GM19463 (cell line): ENCODE measurements around the gene KLRF1.
"Not testable (repeated sequence)": the region's sequence is repeated elsewhere in the genome, so short reads cannot be mapped to it uniquely, and the experiment has no call there.

ENCODE experiments used
- ATAC-seq: cut with Tn5 transposase; IDR thresholded peaks from one replicate; pipeline ENCODE4 v1.9.1; 2021; ENCODE audit warnings: mild to moderate bottlenecking, moderate library complexity; ENCODE audit not compliant: unreplicated experiment

Gene KLRF1

DNA sequence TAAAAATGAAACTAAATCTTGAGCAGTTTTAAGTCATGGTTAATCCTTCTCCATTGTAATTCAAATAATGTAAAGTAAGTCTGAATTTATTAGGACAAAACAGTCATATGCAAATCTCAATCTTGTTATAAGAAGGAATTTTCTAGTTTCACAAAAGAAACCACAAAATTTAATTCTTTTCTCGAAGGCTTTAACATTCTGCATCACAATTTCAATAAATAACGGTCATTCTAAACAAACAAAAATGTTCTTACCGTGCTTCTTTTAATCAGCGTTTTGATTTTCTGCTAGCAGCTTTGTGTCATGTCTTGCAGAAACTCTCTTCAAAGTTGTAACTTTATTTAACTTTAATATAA is 41.6 kb downstream of the KLRF1 start:
- ATAC-seq: no peak

DNA sequence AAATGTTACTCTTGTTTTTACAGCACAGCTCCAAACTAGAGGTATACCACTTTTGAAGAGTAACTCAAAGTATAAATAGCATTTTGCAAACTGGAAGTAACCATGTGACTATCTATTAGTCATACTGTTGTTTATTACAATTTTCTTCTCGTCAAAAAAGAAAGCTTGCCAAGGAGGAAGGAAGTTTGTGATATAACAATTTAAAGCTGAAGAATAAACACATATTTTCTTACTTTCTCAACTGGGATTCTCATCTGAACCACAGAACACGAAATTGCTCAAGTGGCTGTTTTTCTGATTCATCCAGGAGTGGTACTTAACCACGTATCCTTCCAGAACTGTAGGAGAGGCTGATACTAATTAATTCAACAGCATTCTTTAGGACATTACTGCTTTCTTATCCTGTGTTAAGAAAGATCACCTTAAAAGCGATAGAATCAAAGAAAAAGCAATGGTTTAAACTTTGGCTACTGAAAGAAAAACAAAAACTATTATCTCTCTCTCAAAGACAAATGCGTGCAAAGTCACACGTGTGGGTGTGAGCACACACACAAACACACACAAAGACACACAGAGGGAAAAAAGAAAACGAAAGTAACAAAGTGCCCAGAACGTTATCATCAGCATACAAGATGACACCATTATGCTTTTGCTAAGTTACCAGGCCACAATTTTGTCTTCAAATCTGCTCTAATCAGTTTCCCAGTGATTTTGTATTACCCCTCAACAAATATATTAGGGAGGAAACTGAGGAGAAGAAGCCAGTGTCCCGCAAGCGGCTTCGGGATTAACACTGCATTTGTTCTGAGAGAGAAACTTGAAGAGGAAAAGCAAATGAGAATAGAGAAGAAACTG is 42.3 kb downstream of the KLRF1 start, which contains the start of gene CLEC2B:
Gene CLEC2B (minus strand): TSS at position 48 of the 855 bp plus-strand sequence.
- peak; percentile 50 for ATAC-seq

DNA sequence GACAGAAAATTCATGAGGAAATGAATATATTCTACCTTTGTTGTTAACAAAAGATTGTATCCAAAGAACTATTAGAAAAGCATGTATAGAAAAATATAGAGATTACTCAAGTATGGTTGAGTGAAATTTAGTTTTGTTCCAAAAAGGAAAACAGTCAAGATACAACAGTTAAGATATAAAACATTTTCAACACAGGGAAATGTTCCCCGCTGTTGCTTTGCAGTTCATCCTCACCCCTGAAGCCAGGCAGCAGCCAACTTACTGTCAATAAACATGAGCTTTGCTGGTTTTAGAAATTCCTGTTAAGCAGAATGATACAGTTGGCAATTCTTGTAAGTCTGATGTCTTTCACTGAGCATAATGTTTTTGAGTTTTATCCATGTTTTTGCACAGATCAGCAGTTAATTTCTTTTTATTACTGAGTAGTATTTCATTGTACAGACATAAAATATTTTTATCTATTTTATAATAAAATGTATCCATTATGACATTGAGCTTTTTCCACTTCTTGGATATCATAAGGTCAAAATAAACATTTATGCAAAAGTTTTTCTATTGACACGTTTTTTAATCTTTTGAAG is 43.1 kb downstream of the KLRF1 start:
- no peak for ATAC-seq

DNA sequence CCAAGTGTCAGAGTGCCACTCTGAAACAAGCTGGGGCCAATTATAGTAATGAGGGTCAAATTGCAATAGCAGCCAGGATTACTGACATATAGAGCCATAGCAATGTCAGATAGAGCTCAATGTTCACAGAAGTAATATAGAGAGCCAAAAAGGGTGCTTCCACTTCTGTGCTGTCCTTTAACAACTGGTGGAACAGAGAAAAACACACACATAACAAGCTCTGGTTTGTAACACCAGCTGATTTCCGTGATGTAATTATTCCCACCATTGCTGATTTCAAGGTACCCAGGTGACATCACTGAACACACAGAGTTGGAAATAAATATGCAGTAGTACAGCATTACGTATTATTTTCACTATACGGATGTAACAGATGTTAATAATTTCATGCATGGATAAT is 44.9 kb downstream of the KLRF1 start:
- no peak for ATAC-seq

DNA sequence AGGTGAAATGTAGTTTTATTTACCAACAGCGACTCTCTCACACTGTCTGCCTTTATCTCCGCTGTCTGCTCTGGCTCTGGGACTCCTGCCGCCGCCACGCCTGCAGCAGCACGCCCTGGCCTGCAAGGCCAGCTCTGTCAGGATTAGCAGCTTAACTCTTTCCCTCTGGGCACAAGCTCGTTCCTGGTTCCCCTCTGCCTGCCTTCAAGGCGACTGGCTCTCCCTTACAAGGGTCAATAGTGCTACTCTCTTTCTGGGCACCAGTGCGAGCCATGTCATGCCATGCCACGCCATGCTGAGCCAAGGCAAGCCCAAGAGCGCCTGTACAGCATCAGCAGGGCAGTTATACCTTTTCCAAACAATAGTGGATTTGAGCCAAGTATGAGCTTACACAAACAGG is 45.5 kb downstream of the KLRF1 start:
- ATAC-seq: no peak

DNA sequence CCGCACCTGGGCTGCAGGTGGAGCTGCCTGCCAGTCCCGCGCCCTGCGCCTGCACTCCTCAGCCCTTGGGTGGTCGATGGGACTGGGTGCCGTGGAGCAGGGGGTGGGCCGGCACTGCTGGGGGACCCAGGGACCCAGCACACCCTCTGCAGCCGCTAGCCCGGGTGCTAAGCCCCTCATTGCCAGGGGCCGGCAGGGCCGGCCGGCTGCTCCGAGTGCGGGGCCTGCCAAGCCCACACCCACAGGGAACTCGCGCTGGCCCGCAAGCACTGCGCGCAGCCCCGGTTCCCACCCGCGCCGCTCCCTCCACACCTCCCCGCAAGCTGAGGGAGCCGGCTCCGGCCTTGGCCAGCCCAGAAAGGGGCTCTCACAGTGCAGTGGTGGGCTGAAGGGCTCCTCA is 48.8 kb downstream of the KLRF1 start:
- not testable (repeated sequence) for ATAC-seq

DNA sequence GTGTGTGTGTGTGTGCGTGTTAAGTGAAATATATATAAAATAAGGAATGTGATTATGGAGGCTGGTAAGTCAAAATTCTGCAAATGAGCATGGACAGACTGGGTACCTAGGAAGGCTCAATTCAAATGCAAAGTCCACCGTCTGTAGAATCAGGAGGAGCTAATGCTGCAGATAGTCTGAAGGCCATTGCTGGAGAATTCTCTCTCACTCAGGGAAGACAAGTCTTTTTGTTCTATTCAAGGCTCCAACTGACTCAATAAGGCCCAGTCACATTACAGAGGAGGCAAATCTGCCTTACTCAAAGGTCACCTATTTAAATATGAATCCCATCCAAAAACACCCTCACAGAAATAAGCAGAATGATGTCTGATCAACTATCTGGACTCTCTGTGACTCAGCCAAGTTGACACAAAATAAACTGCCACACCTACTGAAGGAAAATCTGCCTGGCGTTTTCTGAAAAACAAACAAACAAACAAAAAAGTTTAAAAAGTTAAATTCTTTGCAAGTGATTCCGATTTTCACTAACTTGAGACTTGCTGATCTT is 53.3 kb downstream of the KLRF1 start:
- ATAC-seq: no peak

DNA sequence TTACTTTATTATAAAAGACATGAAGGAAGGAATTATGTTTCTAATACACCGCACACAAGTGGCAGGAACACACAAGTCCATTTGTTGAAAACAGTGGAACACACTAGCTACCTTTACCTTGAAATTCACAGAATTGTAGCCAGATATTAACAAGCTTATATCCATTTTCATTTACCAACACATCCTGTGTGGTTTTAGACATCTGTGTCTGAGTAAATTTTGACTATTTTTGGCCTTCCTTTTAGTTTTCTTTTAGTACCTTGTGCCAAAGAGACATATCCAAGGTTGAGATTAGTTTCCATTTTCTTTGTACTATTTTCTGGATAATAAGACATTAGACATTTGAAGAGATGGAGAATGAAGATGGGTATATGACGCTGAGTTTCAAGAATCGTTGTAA is 54.0 kb downstream of the KLRF1 start, which contains the start of gene KLRF2:
Gene KLRF2 (plus strand): TSS at position 244 of the 400 bp plus-strand sequence. CDS start 107 bp downstream, at position 351.
- no peak for ATAC-seq

DNA sequence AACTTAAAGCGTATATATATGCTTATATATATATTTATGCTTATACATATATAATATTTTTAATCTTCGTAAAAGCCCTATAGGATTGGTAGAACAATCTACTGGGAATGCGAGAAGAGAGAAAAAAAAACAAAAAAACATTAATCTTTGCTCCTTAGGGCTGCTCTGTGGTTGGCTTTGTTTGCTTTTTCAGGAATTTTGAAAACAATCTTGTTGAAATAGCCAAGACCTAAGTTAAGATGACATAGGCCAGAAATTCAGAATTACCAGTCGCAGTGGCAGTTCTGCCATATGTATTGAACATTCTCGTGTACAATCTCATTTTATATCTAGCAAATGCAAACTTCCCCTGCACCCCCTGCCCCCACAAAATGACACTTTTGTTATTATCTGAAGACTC is 54.7 kb downstream of the KLRF1 start:
- no peak for ATAC-seq

DNA sequence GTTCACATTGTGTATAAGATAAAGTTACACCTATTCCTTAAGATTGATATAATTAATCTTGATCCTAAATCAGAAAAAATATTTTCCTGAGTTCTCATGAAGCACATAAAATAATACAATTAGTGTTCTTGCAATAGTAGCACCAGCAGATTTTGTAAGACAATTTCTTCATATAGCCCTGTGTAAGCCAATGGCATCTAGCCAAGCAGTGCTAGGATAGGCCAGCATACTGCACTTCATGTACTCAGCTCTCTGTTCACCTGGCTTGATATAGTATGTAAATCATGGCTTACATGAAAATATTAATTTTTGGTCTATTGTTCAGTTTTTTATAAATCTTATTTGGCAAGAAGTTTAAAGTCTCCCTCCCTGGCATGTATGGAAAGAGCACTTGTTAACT is 55.9 kb downstream of the KLRF1 start:
- ATAC-seq: no peak

DNA sequence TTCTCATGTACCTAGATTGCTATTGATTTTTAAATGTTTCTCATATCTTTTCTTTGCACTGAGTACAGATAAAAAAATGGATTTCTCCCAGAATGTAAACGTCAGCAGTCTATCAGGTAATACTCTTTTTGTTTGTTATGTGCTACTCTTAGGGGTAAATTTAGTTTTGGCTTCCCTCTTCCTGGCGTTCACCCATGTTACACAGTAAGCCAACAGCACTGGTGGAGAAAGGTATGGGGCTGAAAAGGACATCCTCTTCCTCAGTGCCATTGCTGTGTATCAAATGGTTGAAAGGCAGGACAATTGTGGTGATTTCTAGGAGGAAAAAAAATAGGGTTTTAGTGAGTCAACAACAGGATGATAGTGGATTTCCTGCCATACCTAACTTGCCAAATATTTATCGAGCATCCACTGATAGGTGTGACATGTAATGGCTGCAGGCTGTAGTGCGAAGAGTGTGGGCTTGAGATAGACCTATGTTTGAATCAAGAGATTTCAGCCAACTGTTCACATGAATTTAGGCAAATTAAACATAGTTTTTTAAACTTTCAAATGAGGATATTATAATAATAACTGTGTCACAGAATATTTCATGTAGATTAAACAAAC is 61.5 kb downstream of the KLRF1 start:
- no peak for ATAC-seq
